Muscle of leg (tissue), 11 donors: ENCODE results near the gene HK2. TPM values are rescaled to one million over a fixed set of nuclear protein-coding genes. Genes with fewer than 3 reads are reported as not detected.
"Not testable (repeated sequence)": the region's sequence is repeated elsewhere in the genome, so short reads cannot be mapped to it uniquely, and the experiment has no call there.

Experiments
- DNase-seq: peaks from one replicate; pipeline ENCODE4 v3.0.0; 2013
- H3K27ac ChIP-seq: one replicate; pipeline ENCODE4 v1.5.1; 2013; ENCODE audit warnings: mild to moderate bottlenecking, low read length, control low read depth
- H3K27me3 ChIP-seq: one replicate; pipeline ENCODE4 v1.6.1; 2013; ENCODE audit warnings: low read length; ENCODE audit not compliant: control insufficient read depth, insufficient read depth
- H3K36me3 ChIP-seq: one replicate; pipeline ENCODE4 v1.6.1; 2013; ENCODE audit warnings: low read length; ENCODE audit not compliant: control insufficient read depth, insufficient read depth
- H3K4me1 ChIP-seq: one replicate; pipeline ENCODE4 v1.6.1; 2013; ENCODE audit warnings: low read length; ENCODE audit not compliant: control insufficient read depth, insufficient read depth
- H3K4me3 ChIP-seq: one replicate; pipeline ENCODE4 v1.5.1; 2013; ENCODE audit warnings: low read length, control low read depth
- H3K9me3 ChIP-seq: replicated peaks from 2 replicates; pipeline ENCODE4 v1.6.1; 2013; ENCODE audit warnings: low read depth, low read length; ENCODE audit not compliant: control insufficient read depth
- WGBS: methylation state at CpG from one replicate; pipeline ENCODE4 v1.1.5; 2013; ENCODE audit warnings: missing lambda C conversion rate; ENCODE audit not compliant: insufficient coverage; 5-methylcytosine and 5-hydroxymethylcytosine counted together
- polyA plus RNA-seq, 8 donors: library from polyadenylated mRNA; unstranded; fragments of 120-200 nt; gene quantifications; one replicate each; pipeline versions ENCODE4 v1.2.1 to v1.2.3, GENCODE V29; 2013; ENCODE audit warnings: inconsistent platforms in 1 of 8, low replicate concordance in 1 of 8; ENCODE audit not compliant: insufficient read length in 8 of 8, insufficient read depth in 1 of 8
- total RNA-seq: library from RNA; stranded (reverse); fragments of 120-200 nt; gene quantifications from one replicate; pipeline ENCODE4 v1.2.4, GENCODE V29; 2013

The HK2 gene
- total and polyA plus RNA-seq, 9 donors: 3.3 to 8.6 (median 6.1) TPM

- H3K27ac ChIP-seq: no peak overlapping the region
- DNase-seq: no peak
- 100% methylated on average over 1 of the region's 6 CpGs for WGBS
- no peaks in the 10 kb centered on the region for H3K4me1 ChIP-seq
- H3K27me3 ChIP-seq: no peaks in the 10 kb centered on the region
- H3K36me3 ChIP-seq: peaks cover 5% of the 10 kb centered on the region
- H3K4me3 ChIP-seq: no peak overlapping the region
- peaks cover 2% of the 10 kb centered on the region for H3K9me3 ChIP-seq
Observed at GRCh38 chr2:74894272-74894981, 60.5 kb downstream of the HK2 start.

DNA sequence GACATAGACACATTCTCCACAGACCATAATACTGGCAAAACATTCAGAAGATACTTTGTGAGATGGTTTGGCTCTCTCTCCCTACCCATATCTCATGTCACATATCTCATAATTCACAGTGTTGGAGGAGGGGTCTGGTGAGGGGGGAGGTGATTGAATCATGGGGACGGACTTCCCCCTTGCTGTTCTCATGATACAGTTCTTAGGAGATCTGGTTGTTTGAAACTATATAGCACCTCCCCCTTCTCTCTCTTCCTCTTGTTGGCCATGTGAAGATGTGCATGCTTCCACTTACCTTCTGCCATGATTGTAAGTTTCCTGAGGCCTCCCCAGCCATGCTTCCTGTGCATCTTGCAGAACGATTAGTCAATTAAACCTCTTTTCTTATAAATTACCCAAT is 61.1 kb downstream of the HK2 start:
- no peak for DNase-seq
- WGBS: no CpG with 5 or more reads among the region's 2 CpGs
- no peak overlapping the region for H3K4me3 ChIP-seq
- H3K27me3 ChIP-seq: no peaks in the 10 kb centered on the region
- H3K9me3 ChIP-seq: peaks cover 2% of the 10 kb centered on the region
- H3K4me1 ChIP-seq: no peaks in the 10 kb centered on the region
- peaks cover 3% of the 10 kb centered on the region for H3K36me3 ChIP-seq
- no peak overlapping the region for H3K27ac ChIP-seq

GRCh38 chr2:74896232-74896631 is 62.3 kb downstream of the HK2 start:
- H3K27ac ChIP-seq: no peak overlapping the region
- no peaks in the 10 kb centered on the region for H3K27me3 ChIP-seq
- no peak for DNase-seq
- H3K4me1 ChIP-seq: no peaks in the 10 kb centered on the region
- peaks cover 2% of the 10 kb centered on the region for H3K9me3 ChIP-seq
- H3K4me3 ChIP-seq: no peak overlapping the region
- no peaks in the 10 kb centered on the region for H3K36me3 ChIP-seq

- not testable (repeated sequence) for H3K4me3 ChIP-seq, DNase-seq, H3K27me3 ChIP-seq, H3K27ac ChIP-seq, H3K9me3 ChIP-seq, H3K4me1 ChIP-seq, H3K36me3 ChIP-seq
- WGBS: 100% methylated on average over 1 of the region's 2 CpGs
Observed at GRCh38 chr2:74900225-74900624, 66.3 kb downstream of the HK2 start.

DNA sequence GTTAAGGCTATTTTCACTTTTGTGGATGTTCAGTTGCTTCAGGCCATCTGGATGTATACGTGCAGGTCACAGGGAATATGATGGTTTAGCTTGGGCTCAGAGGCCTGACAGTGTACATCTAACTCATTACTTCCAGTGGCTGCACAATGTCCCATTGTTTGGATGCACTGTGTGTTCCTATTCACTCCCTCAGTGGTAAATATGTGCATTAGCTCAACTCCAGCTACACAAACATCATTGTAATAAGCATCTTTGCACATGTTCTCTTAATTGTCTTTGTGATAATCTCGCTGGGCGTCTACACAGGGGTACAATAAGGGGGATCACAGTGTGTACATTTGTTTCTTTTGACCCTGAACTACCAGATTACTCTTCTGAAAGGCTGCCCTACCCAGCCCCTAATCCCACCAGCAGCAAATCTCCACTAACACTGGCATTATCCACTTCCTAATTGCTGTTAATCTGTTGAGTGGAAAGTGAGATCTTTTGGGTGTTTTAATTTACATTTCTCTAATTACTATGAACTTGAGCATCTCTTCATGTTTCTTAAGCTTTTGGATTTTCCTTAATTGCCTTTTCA is 68.4 kb downstream of the HK2 start:
- WGBS: 80% methylated on average over 3 of the region's 3 CpGs
- H3K36me3 ChIP-seq: no peaks in the 10 kb centered on the region
- peaks cover 2% of the 10 kb centered on the region for H3K27me3 ChIP-seq
- no peak overlapping the region for H3K4me3 ChIP-seq
- H3K4me1 ChIP-seq: no peaks in the 10 kb centered on the region
- no peak overlapping the region for H3K27ac ChIP-seq
- peaks cover 2% of the 10 kb centered on the region for H3K9me3 ChIP-seq
- no peak for DNase-seq

DNA sequence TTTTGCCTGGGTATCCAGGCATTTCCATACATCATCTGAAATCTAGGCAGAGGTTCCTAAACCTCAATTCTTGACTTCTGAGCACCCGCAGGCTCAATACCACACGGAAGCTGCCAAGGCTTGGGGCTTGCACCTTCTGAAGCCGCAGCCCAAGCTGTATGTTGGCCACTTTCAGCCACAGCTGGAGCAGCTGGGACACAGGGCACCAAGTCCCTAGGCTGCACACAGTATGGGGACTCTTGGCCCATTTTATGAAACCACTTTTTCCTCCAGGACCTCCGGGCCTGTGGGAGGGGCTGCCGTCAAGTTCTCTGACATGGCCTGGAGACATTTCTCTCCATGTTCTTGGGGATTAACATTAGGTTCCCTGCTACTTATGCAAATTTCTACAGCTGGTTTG is 72.5 kb downstream of the HK2 start:
- Histone ChIP-seq H3K27ac (no peak overlapping the region), H3K27me3 (peaks cover 14% of the 10 kb centered on the region), H3K36me3 (no peaks in the 10 kb centered on the region), H3K4me1 (peaks cover 4% of the 10 kb centered on the region), H3K4me3 (no peak overlapping the region), H3K9me3 (no peaks in the 10 kb centered on the region)
- DNase-seq: no peak
- WGBS: 91% methylated on average over 5 of the region's 5 CpGs

DNA sequence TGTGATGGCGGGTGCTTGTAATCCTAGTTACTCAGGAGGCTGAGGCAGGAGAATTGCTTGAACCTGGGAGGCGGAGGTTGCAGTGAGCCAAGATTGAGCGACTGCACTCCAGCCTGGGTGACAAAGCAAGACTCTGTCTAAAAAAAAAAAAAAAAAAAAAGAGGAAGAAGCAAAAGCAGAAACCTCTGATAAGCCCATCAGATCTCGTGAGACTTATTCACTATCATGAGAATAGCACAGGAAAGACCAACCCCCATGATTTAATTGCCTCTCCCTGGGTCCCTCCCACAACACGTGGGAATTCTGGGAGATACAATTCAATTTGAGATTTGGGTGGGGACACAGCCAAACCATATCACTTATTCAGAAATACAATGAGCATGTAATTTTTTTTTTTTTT is 73.6 kb downstream of the HK2 start:
- peaks cover 14% of the 10 kb centered on the region for H3K27me3 ChIP-seq
- DNase-seq, H3K4me3 ChIP-seq, H3K27ac ChIP-seq, H3K9me3 ChIP-seq, H3K36me3 ChIP-seq, H3K4me1 ChIP-seq: not testable (repeated sequence)
- no CpG with 5 or more reads among the region's 5 CpGs for WGBS

DNA sequence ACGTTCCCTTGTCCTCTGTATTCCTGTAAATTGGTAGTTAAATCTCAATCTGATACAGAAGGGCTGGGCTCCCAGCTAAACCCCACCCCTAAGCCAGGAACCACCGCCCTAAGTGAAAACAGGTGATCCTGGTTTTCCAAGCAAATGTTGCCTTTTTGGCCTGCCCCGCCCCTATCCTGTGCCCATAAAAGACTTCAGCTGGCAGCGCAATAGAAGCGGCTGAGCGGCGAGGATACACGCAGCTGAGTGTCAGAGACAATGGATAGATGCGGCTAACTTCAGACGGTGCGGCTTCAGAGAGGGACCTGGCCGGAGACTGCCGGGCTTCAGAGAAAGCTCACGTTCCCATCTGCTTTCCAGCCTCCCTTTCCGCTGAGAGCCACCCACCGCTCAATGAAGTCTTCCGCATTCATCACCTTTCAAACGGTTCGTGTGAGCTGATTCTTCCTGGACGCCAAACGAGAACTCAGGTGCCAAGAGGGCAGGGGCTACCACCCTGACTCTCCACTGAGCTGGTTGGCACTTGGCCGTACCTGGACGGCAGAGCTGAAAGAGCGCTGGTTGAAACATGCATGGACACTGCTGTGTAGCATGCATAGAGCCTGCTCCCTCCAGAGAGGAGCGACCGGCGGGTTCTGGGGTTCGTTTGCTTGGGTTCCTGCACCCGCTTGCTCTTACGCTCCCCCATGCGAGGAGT is 75.0 kb downstream of the HK2 start:
- peaks cover 4% of the 10 kb centered on the region for H3K4me1 ChIP-seq
- H3K4me3 ChIP-seq: no peak overlapping the region
- DNase-seq: no peak
- no peaks in the 10 kb centered on the region for H3K36me3 ChIP-seq
- H3K27ac ChIP-seq: no peak overlapping the region
- H3K9me3 ChIP-seq: no peaks in the 10 kb centered on the region
- WGBS: 36% methylated on average over 21 of the region's 31 CpGs
- H3K27me3 ChIP-seq: peaks cover 14% of the 10 kb centered on the region

DNA sequence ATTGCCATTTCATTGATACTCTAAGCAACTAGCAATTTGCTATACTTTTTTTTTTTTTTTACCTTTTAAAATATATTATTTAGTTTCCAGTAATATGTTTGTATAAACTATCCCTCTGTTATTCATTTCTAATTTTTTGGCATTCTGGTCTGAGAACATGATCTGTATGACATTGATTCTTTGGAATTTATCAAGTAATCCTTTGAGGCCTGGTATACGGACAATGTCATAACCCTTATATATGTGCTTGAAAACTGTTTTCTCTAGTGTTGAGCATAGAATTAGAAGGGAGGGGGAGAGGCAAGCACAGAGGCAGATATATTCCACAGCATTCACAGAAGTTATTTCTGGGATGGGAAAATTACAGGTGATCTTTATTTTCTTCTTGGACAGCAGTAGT is 76.3 kb downstream of the HK2 start:
- H3K27me3 ChIP-seq: peaks cover 14% of the 10 kb centered on the region
- no CpG with 5 or more reads among the region's 1 CpG for WGBS

GRCh38 chr2:74911061-74911460 is 77.1 kb downstream of the HK2 start:
- no CpG with 5 or more reads among the region's 4 CpGs for WGBS
- peaks cover 14% of the 10 kb centered on the region for H3K27me3 ChIP-seq
- no peak overlapping the region for H3K4me3 ChIP-seq
- peaks cover 4% of the 10 kb centered on the region for H3K4me1 ChIP-seq
- H3K27ac ChIP-seq: no peak overlapping the region
- H3K9me3 ChIP-seq: no peaks in the 10 kb centered on the region
- H3K36me3 ChIP-seq: no peaks in the 10 kb centered on the region
- no peak for DNase-seq

More for the DNA sequence above, 76.3 kb downstream of the HK2 start:
- no peak overlapping the region for H3K4me3 ChIP-seq
- no peak overlapping the region for H3K27ac ChIP-seq
- no peaks in the 10 kb centered on the region for H3K9me3 ChIP-seq
- DNase-seq: no peak
- no peaks in the 10 kb centered on the region for H3K36me3 ChIP-seq
- H3K4me1 ChIP-seq: peaks cover 4% of the 10 kb centered on the region
